IMR-90 (cell line): Measurements from ENCODE around the gene GLRA3. TPM values are rescaled to one million over a fixed set of nuclear protein-coding genes. Genes with fewer than 3 reads are reported as not detected.

Source experiments
- ATAC-seq: fragments of 200-7000 bp; cut with Tn5 transposase; 2 replicates; pipeline ENCODE4 v1.9.1; 2020; ENCODE audit warnings: low read depth, mild to moderate bottlenecking, moderate library complexity
- BruUV-seq: library from RNA; stranded (reverse); fragments of 400-500 nt; replicated peaks from 2 replicates; lab custom pipeline; 2021; lab: Mats Ljungman, UMichigan
- CTCF ChIA-PET: fragments of 300-600 bp; formaldehyde crosslinking; extraction: SDS; loops from one replicate; lab custom pipeline; 2021; ENCODE audit warnings: antibody characterized with exemption; lab: Yijun Ruan, JAX
- POLR2A ChIA-PET: fragments of 300-600 bp; sonication (Branson Sonifier 250); formaldehyde crosslinking; loops from one replicate; lab custom pipeline; 2022; ENCODE audit warnings: antibody characterized with exemption; ENCODE audit not compliant: unreplicated experiment; lab: Charles Lee
- DNase-seq: peaks from one replicate; pipeline ENCODE4 v3.0.0; 2013
- H2AFZ ChIP-seq: replicated peaks from 2 replicates; pipeline ENCODE3; 2013; ENCODE audit warnings: low read length, mild to moderate bottlenecking; ENCODE audit not compliant: poor library complexity
- H2AK5ac ChIP-seq: 2 replicates; pipeline ENCODE4 v1.6.1; 2013; ENCODE audit warnings: low read depth, low read length, inconsistent platforms
- H2AK9ac ChIP-seq: replicated peaks from 2 replicates; pipeline ENCODE3; 2013; ENCODE audit warnings: mild to moderate bottlenecking, low read depth, low read length, moderate library complexity; ENCODE audit not compliant: poor library complexity
- H2BK120ac ChIP-seq: 2 replicates; pipeline ENCODE4 v1.6.1; 2013; ENCODE audit warnings: low read depth, low read length, inconsistent platforms
- H2BK15ac ChIP-seq: 3 replicates; pipeline ENCODE4 v1.6.1; 2013; ENCODE audit warnings: low read depth, low read length, inconsistent platforms
- H2BK20ac ChIP-seq: 2 replicates; pipeline ENCODE4 v1.6.1; 2013; ENCODE audit warnings: low read depth, mild to moderate bottlenecking, inconsistent platforms, low read length, moderate library complexity
- H2BK5ac ChIP-seq: 2 replicates; pipeline ENCODE4 v1.6.1; 2013; ENCODE audit warnings: mild to moderate bottlenecking, low read depth, low read length, inconsistent platforms; ENCODE audit not compliant: poor library complexity, severe bottlenecking
- H3K14ac ChIP-seq: replicated peaks from 2 replicates; pipeline ENCODE4 v1.6.1; 2013; ENCODE audit warnings: low read depth, low read length, inconsistent platforms
- H3K18ac ChIP-seq: 2 replicates; pipeline ENCODE4 v1.6.1; 2013; ENCODE audit warnings: low read depth, low read length, control low read depth
- H3K23ac ChIP-seq: 2 replicates; pipeline ENCODE4 v1.6.1; 2013; ENCODE audit warnings: low read depth, low read length, inconsistent platforms
- H3K27ac ChIP-seq: 2 replicates; pipeline ENCODE4 v1.5.1; 2013; ENCODE audit warnings: mild to moderate bottlenecking, control low read depth, low read length; ENCODE audit not compliant: insufficient read depth
- H3K27me3 ChIP-seq: 2 replicates; pipeline ENCODE4 v1.6.1; 2013; ENCODE audit warnings: low read length; ENCODE audit not compliant: control insufficient read depth, insufficient read depth
- H3K36me3 ChIP-seq: 2 replicates; pipeline ENCODE4 v1.6.1; 2013; ENCODE audit warnings: low read length, mixed read lengths; ENCODE audit not compliant: control insufficient read depth, insufficient read depth
- H3K4ac ChIP-seq: 2 replicates; pipeline ENCODE4 v1.6.1; 2013; ENCODE audit warnings: low read depth, low read length, inconsistent platforms
- H3K4me1 ChIP-seq: 2 replicates; pipeline ENCODE4 v1.6.1; 2013; ENCODE audit warnings: low read length, mixed read lengths; ENCODE audit not compliant: control insufficient read depth, insufficient read depth
- H3K4me2 ChIP-seq: 2 replicates; pipeline ENCODE4 v1.6.1; 2013; ENCODE audit warnings: low read depth, mild to moderate bottlenecking, control low read depth, low read length, moderate library complexity
- H3K4me3 ChIP-seq: 2 replicates; pipeline ENCODE4 v1.5.1; 2013; ENCODE audit warnings: low read depth, mild to moderate bottlenecking, control low read depth, low read length, moderate library complexity; ENCODE audit not compliant: insufficient read depth
- H3K56ac ChIP-seq: 2 replicates; pipeline ENCODE4 v1.6.1; 2013; ENCODE audit warnings: low read length, inconsistent platforms; ENCODE audit not compliant: insufficient read depth; ENCODE audit errors: extremely low read depth
- H3K79me1 ChIP-seq, 2 experiments: 2 replicates each; pipeline ENCODE4 v1.6.1; 2013; ENCODE audit warnings: low read length in 2 of 2, inconsistent platforms in 1 of 2, low read depth in 1 of 2
- H3K9ac ChIP-seq: 2 replicates; pipeline ENCODE4 v1.6.1; 2013; ENCODE audit warnings: low read depth, low read length, control low read depth
- H3K9me1 ChIP-seq: 2 replicates; pipeline ENCODE4 v1.6.1; 2013; ENCODE audit warnings: low read length, inconsistent platforms; ENCODE audit not compliant: insufficient read depth
- H3K9me3 ChIP-seq: 2 replicates; pipeline ENCODE4 v1.6.1; 2013; ENCODE audit warnings: low read length; ENCODE audit not compliant: control insufficient read depth, insufficient read depth
- H4K20me1 ChIP-seq: 2 replicates; pipeline ENCODE4 v1.6.1; 2013; ENCODE audit warnings: low read length, inconsistent platforms; ENCODE audit not compliant: insufficient read depth
- H4K5ac ChIP-seq: 2 replicates; pipeline ENCODE4 v1.6.1; 2013; ENCODE audit warnings: mild to moderate bottlenecking, low read depth, low read length, control low read depth
- H4K8ac ChIP-seq, 2 experiments: 2 replicates each; pipeline ENCODE4 v1.6.1; 2013; ENCODE audit warnings: low read depth in 2 of 2, low read length in 2 of 2, control low read depth in 1 of 2, inconsistent platforms in 1 of 2
- H4K91ac ChIP-seq: 2 replicates; pipeline ENCODE4 v1.6.1; 2013; ENCODE audit warnings: low read depth, low read length, inconsistent platforms; ENCODE audit not compliant: insufficient read depth
- BHLHE40 ChIP-seq: fragments of 150-350 bp; IDR thresholded peaks from 2 replicates; pipeline ENCODE4 v1.6.1; 2016; ENCODE audit warnings: mild to moderate bottlenecking, low read depth, low read length
- CEBPB ChIP-seq: IDR thresholded peaks from 2 replicates; pipeline ENCODE4 v1.6.1; 2012; ENCODE audit warnings: low read depth, low read length, improper control_type of control experiment
- ELK1 ChIP-seq: fragments of 150-350 bp; IDR thresholded peaks from 2 replicates; pipeline ENCODE4 v1.6.1; 2016; ENCODE audit warnings: low read depth, mild to moderate bottlenecking, low read length, moderate library complexity, borderline replicate concordance
- FOS ChIP-seq: fragments of 150-350 bp; IDR thresholded peaks from 2 replicates; pipeline ENCODE4 v1.6.1; 2016; ENCODE audit warnings: low read depth, low read length
- MAFK ChIP-seq: IDR thresholded peaks from 2 replicates; pipeline ENCODE4 v1.6.1; 2012; ENCODE audit warnings: low read depth, low read length, improper control_type of control experiment
- MAZ ChIP-seq: IDR thresholded peaks from 2 replicates; pipeline ENCODE4 v1.6.1; 2012; ENCODE audit warnings: low read depth, mild to moderate bottlenecking, low read length, improper control_type of control experiment, moderate library complexity, borderline replicate concordance
- MXI1 ChIP-seq: IDR thresholded peaks from 2 replicates; pipeline ENCODE4 v1.6.1; 2012; ENCODE audit warnings: low read depth, mild to moderate bottlenecking, low read length, moderate library complexity, borderline replicate concordance
- NFE2L2 ChIP-seq: fragments of 150-350 bp; IDR thresholded peaks from 2 replicates; pipeline ENCODE4 v1.6.1; 2016; ENCODE audit warnings: low read depth, mild to moderate bottlenecking, low read length
- POLR2A ChIP-seq: IDR thresholded peaks from 2 replicates; pipeline ENCODE4 v1.6.1; 2012; ENCODE audit warnings: mild to moderate bottlenecking, low read depth, low read length
- RAD21 ChIP-seq: IDR thresholded peaks from 2 replicates; pipeline ENCODE4 v1.6.1; 2012; ENCODE audit warnings: low read length, improper control_type of control experiment
- RCOR1 ChIP-seq: IDR thresholded peaks from 2 replicates; pipeline ENCODE4 v1.6.1; 2012; ENCODE audit warnings: mild to moderate bottlenecking, low read length, improper control_type of control experiment; ENCODE audit not compliant: insufficient replicate concordance
- RFX5 ChIP-seq: IDR thresholded peaks from 2 replicates; pipeline ENCODE4 v1.8.0; 2012; ENCODE audit warnings: low read depth, mild to moderate bottlenecking, low read length, moderate library complexity
- SMC3 ChIP-seq: fragments of 150-350 bp; IDR thresholded peaks from 2 replicates; pipeline ENCODE4 v1.6.1; 2016; ENCODE audit warnings: low read depth, mild to moderate bottlenecking, antibody characterized with exemption, low read length, moderate library complexity
- WGBS, 2 experiments: methylation state at CpG; one replicate each; pipeline versions ENCODE4 v1.1.5 to v1.1.7; 2013; ENCODE audit warnings: missing lambda C conversion rate in 2 of 2; ENCODE audit not compliant: insufficient read length in 1 of 2; ENCODE audit errors: extremely low coverage in 2 of 2; 5-methylcytosine and 5-hydroxymethylcytosine counted together
- dilution Hi-C: fragments of 300-500 bp; cut with HindIII; formaldehyde crosslinking; loops from one replicate; pipeline ENCODE4 v1.14.3; 2018; ENCODE audit warnings: low sequenced_read_pairs; ENCODE audit not compliant: unreplicated experiment
- in situ Hi-C: fragments of 300-500 bp; cut with MboI; formaldehyde crosslinking; loops from 3 replicates; pipeline ENCODE4 v1.14.3; 2019; ENCODE audit warnings: low sequenced_read_pairs, inconsistent platforms, mixed read lengths
- intact Hi-C: fragments of 100-400 bp; cut with micrococcal nuclease; formaldehyde crosslinking; loops from 2 replicates; pipeline ENCODE4 v1.10.0; 2022
- polyA plus RNA-seq, 3 experiments: library from polyadenylated mRNA; depleted of rRNA; stranded (reverse); fragments of >200 nt; gene quantifications; 2 replicates each; pipeline ENCODE4 v1.2.3, GENCODE V29; 2012; ENCODE audit warnings: low replicate concordance in 1 of 3
- total RNA-seq: library from RNA; depleted of rRNA; stranded (reverse); fragments of >200 nt; gene quantifications from 2 replicates; pipeline ENCODE4 v1.2.3, GENCODE V29; 2012
- TF ChIP-seq, protein P1 (sequence below): conservative IDR thresholded peaks from 2 replicates; pipeline ENCODE4 v1.5.1; 2012; ENCODE audit warnings: mild to moderate bottlenecking, low read depth, low read length, improper control_type of control experiment

Gene GLRA3
- total and polyA plus RNA-seq, 2 of the 4 experiments (the other 2 are of a cell fraction) = not detected

GRCh38 chr4:174600391-174600790 is 228.7 kb downstream of the GLRA3 start:
- no peak overlapping the region for H3K4me3 ChIP-seq
- CTCF ChIA-PET = no interaction called here
- no peak overlapping the region for H3K18ac ChIP-seq
- H3K56ac ChIP-seq = no peak overlapping the region
- H3K4me2 ChIP-seq = no peak overlapping the region
- in situ Hi-C loops = no loop called here
- no peak overlapping the region for H4K91ac ChIP-seq
- no peak overlapping the region for H2AFZ ChIP-seq
- no peak overlapping the region for H2BK5ac ChIP-seq
- H3K4me1 ChIP-seq = no peaks in the 10 kb centered on the region
- no peak overlapping the region for H4K5ac ChIP-seq
- no peaks in the 10 kb centered on the region for H3K27me3 ChIP-seq
- no peaks in the 10 kb centered on the region for H3K79me1 ChIP-seq
- intact Hi-C loops = no loop called here
- no peak overlapping the region for H2BK15ac ChIP-seq
- no peak overlapping the region for H2BK120ac ChIP-seq
- no peaks in the 10 kb centered on the region for H4K20me1 ChIP-seq
- POLR2A ChIA-PET = no interaction called here
- DNase-seq = no peak
- no peak for ATAC-seq
- dilution Hi-C loops = no loop called here
- no peak overlapping the region for H3K14ac ChIP-seq
- TF ChIP-seq BHLHE40 = no peak
- TF ChIP-seq MAZ = no peak
- TF ChIP-seq MAFK = no peak
- TF ChIP-seq RCOR1 = no peak
- TF ChIP-seq ELK1 = no peak
- TF ChIP-seq, protein P1, sequence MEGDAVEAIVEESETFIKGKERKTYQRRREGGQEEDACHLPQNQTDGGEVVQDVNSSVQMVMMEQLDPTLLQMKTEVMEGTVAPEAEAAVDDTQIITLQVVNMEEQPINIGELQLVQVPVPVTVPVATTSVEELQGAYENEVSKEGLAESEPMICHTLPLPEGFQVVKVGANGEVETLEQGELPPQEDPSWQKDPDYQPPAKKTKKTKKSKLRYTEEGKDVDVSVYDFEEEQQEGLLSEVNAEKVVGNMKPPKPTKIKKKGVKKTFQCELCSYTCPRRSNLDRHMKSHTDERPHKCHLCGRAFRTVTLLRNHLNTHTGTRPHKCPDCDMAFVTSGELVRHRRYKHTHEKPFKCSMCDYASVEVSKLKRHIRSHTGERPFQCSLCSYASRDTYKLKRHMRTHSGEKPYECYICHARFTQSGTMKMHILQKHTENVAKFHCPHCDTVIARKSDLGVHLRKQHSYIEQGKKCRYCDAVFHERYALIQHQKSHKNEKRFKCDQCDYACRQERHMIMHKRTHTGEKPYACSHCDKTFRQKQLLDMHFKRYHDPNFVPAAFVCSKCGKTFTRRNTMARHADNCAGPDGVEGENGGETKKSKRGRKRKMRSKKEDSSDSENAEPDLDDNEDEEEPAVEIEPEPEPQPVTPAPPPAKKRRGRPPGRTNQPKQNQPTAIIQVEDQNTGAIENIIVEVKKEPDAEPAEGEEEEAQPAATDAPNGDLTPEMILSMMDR = no peak
- TF ChIP-seq RAD21 = no peak
- TF ChIP-seq MXI1 = no peak
- no peak for TF ChIP-seq CEBPB
- TF ChIP-seq NFE2L2 = no peak
- no peak for TF ChIP-seq RFX5
- TF ChIP-seq FOS = no peak
- no peak for TF ChIP-seq SMC3
- no peak for TF ChIP-seq POLR2A
- H3K4ac ChIP-seq = no peak overlapping the region
- no peak overlapping the region for H3K27ac ChIP-seq
- no peaks in the 10 kb centered on the region for H3K9me3 ChIP-seq
- H2AK9ac ChIP-seq = no peak overlapping the region
- no peak overlapping the region for H4K8ac ChIP-seq
- H3K23ac ChIP-seq = no peak overlapping the region
- BruUV-seq = no TSS peak
- no peak overlapping the region for H2BK20ac ChIP-seq
- H2AK5ac ChIP-seq = no peak overlapping the region
- WGBS, 2 experiments = no CpG with 5 or more reads among the region's 1 CpG
- H3K9ac ChIP-seq = no peak overlapping the region
- no peaks in the 10 kb centered on the region for H3K9me1 ChIP-seq
- H3K36me3 ChIP-seq = no peaks in the 10 kb centered on the region
